AG09309 (cell line): ENCODE data around the gene KLHDC7A.

Source experiments
- DNase-seq: peaks from one replicate; pipeline ENCODE4 v3.0.0-alpha.2; 2010; ENCODE audit warnings: low read depth
- H3K4me3 ChIP-seq: 2 replicates; pipeline ENCODE4 v1.5.1; 2011; ENCODE audit warnings: mild to moderate bottlenecking, low read depth, low read length, moderate library complexity; ENCODE audit not compliant: control insufficient read depth
- TF ChIP-seq, protein P1 (sequence below): IDR thresholded peaks from 2 replicates; pipeline ENCODE4 v1.5.1; 2011; ENCODE audit warnings: mild to moderate bottlenecking, low read depth, low read length, inconsistent platforms; ENCODE audit not compliant: insufficient read depth, control insufficient read depth; ENCODE audit errors: missing control alignments

Gene KLHDC7A

DNA sequence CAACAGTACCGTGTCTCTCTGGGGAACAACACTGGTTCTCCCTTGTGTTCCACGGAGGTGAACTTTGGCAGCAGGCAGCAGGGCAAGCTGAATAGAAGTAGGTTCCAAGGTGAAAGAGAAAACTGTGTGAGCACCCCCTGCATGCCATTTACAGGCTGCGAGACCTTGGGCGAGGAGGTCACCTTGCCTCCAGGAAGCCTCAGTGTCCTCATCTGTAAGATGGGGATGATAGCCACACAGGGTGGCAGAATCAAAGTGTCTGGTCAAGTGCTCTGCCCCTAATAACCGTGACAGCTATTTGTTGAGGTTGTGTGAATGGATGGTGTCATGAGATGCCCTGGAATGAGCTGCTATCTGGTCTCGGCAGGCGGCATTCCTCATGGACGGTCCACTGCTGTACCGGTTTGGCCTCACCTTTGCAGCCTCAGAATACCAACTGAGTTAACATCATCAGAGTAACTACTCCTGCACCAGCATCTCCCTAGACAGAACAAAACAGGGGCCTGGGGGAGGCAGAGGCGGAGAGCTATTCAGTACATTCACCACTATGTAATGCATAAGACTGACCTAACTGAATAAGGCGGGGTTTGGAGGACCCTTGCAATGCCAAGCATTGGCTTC, 7.4 kb upstream of the KLHDC7A start:
- DNase-seq: no peak
- no peak overlapping the region for H3K4me3 ChIP-seq
- TF ChIP-seq, protein P1, sequence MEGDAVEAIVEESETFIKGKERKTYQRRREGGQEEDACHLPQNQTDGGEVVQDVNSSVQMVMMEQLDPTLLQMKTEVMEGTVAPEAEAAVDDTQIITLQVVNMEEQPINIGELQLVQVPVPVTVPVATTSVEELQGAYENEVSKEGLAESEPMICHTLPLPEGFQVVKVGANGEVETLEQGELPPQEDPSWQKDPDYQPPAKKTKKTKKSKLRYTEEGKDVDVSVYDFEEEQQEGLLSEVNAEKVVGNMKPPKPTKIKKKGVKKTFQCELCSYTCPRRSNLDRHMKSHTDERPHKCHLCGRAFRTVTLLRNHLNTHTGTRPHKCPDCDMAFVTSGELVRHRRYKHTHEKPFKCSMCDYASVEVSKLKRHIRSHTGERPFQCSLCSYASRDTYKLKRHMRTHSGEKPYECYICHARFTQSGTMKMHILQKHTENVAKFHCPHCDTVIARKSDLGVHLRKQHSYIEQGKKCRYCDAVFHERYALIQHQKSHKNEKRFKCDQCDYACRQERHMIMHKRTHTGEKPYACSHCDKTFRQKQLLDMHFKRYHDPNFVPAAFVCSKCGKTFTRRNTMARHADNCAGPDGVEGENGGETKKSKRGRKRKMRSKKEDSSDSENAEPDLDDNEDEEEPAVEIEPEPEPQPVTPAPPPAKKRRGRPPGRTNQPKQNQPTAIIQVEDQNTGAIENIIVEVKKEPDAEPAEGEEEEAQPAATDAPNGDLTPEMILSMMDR: no peak

DNA sequence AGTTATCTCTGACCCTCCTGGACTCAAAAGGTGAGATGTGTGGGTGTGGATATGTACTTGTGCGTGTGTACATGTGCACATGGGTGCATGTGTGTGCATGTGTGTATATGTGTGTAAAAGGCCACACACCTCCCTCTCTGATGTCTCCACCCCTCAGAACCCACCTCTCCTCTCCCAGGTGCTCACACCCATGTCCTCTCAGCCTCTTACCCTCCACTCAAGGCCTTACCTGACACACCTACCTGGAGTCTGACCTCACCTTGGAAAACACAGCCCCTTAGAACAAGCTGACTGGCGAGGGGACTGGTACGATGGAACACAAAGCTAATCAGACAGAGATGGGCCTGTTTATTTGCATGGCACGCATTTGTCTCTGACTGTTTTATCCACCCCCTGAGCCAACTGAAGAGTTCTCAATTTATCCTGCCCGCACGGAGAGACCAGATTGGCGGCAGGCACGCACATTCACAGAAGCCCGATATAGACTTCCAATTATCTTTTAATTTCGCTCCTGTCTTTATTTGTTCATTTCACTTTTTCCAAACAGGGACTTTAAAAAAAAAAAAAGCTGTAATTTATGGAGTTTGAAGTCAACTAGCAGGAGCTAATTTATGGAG, 6.1 kb upstream of the KLHDC7A start:
- TF ChIP-seq, protein P1: no peak
- no peak for DNase-seq
- no peak overlapping the region for H3K4me3 ChIP-seq

DNA sequence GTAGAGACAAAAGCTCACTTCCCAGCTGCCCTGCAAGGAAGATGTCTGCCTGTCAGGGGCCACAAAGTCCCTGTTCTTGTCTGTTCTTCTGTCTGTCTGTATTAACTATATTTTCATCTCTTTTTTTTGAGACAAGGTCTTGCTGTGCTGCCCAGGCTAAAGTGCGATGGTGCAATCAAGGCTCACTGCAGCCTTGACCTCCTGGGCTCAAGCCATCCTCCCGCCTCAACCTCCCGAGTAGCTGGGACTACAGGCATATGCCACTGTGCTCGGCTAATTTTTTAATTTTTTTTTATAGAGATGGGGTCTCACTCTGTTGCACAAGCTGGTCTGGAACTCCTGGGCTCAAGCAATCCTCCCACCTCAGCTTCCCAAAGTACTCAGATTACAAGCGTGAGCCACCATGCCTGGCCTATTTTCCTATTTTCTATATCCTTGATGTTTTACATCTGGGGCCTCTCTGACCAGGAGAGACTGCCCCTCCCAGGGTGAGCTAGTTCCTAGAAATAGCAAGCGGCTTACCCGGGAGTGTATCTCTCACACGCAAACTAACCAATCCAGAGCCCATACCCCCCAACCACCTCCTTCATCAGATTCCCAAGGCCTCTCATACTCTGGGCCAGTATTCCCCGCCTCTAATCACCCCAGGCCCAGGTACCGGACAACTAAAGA, 5.4 kb upstream of the KLHDC7A start:
- TF ChIP-seq, protein P1: no peak
- DNase-seq: no peak
- no peak overlapping the region for H3K4me3 ChIP-seq

DNA sequence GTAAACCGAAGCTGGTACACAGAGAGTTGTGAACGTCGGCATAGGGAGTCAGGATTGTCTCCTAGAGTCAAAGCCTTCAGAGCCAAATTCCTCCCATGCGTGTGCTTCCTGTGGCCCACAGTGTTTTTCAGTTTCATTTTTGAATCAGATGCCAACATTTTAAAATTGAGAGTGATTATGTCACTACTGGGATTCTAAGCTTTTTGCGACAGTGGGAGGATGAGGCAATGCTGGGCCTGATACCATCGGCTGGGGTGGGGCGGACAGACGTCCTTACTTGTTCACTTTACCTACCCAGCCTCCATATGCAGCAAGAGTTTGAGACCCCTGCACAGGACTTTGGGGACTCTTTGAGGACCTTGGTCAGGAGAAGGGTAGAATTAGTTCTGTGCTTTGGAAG, 1.3 kb upstream of the KLHDC7A start:
- TF ChIP-seq, protein P1: no peak
- H3K4me3 ChIP-seq: no peak overlapping the region

DNA sequence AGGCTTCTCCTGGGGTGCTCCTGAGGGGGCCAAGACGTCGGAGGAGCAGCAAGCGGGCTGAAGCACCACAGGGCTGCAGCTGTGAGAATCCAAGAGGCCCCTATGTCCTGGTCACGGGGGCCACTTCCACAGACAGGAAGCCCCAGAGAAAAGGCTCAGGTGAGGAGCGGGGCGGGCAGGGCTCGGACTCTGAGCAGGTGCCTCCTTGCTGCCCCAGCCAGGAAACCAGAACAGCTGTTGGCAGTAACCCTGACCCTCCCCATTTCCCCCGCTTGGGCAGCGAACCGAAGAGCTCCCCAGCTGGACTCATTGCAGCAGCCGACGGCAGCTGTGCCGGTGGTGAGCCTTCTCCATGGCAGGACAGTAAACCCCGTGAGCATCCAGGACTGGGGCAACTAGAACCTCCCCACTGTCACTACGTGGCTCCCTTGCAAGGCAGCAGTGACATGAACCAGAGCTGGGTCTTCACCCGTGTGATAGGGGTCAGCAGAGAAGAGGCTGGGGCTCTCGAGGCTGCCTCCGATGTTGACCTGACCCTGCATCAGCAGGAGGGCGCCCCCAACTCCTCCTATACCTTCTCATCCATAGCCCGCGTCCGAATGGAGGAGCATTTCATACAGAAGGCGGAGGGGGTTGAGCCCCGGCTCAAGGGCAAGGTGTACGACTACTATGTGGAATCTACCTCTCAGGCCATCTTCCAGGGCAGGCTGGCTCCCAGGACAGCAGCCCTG, 625 bp downstream of the KLHDC7A start:
- no peak for DNase-seq

More for the DNA sequence above, 1.3 kb upstream of the KLHDC7A start:
- DNase-seq: no peak

More for the DNA sequence above, 625 bp downstream of the KLHDC7A start:
- no peak overlapping the region for H3K4me3 ChIP-seq
- TF ChIP-seq, protein P1: no peak
